CD14-positive monocyte (primary cell): ENCODE measurements around the gene KCNK6. TPM values are rescaled to one million over a fixed set of nuclear protein-coding genes. Genes with fewer than 3 reads are reported as not detected.

Source experiments
- DNase-seq, 3 donors: peaks; one replicate each; pipeline ENCODE4 v3.0.0-alpha.2; 2011 to 2022
- H2AFZ ChIP-seq: 2 replicates; pipeline ENCODE4 v1.6.0; 2012; ENCODE audit warnings: mild to moderate bottlenecking, low read depth, low read length, inconsistent platforms; ENCODE audit not compliant: insufficient read depth, poor library complexity, severe bottlenecking
- H3K27ac ChIP-seq, 2 donors: 1 replicate in 1 of 2; 2 replicates in 1 of 2; pipeline ENCODE4 v1.5.1; 2012 to 2013; ENCODE audit warnings: low read length in 2 of 2, control low read depth in 1 of 2, inconsistent platforms in 1 of 2, low read depth in 1 of 2, mild to moderate bottlenecking in 1 of 2
- H3K27me3 ChIP-seq, 2 donors: one replicate each; pipeline versions ENCODE4 v1.6.0 to v1.6.1; 2011 to 2013; ENCODE audit warnings: low read length in 2 of 2; ENCODE audit not compliant: control insufficient read depth in 2 of 2, insufficient read depth in 2 of 2
- H3K36me3 ChIP-seq, 2 donors: replicated peaks in 1 of 2; 1 replicate in 1 of 2; 2 replicates in 1 of 2; pipeline versions ENCODE4 v1.5.1 to v1.6.1; 2012 to 2013; ENCODE audit warnings: low read length in 2 of 2, control low read depth in 1 of 2, inconsistent platforms in 1 of 2, mild to moderate bottlenecking in 1 of 2; ENCODE audit not compliant: insufficient read depth in 2 of 2, control insufficient read depth in 1 of 2
- H3K4me1 ChIP-seq, 2 donors: 1 replicate in 1 of 2; 2 replicates in 1 of 2; pipeline versions ENCODE4 v1.5.1 to v1.6.1; 2012 to 2013; ENCODE audit warnings: low read length in 2 of 2, control low read depth in 1 of 2, inconsistent platforms in 1 of 2, mild to moderate bottlenecking in 1 of 2, moderate library complexity in 1 of 2; ENCODE audit not compliant: insufficient read depth in 2 of 2, control insufficient read depth in 1 of 2
- H3K4me2 ChIP-seq: replicated peaks from 2 replicates; pipeline ENCODE3; 2012; ENCODE audit warnings: low read length, moderate library complexity, mild to moderate bottlenecking; ENCODE audit not compliant: poor library complexity, severe bottlenecking; ENCODE audit errors: extremely low read depth
- H3K4me3 ChIP-seq, 3 experiments: fragments of 200-600 bp in 1 of 3; sonication (generic) in 1 of 3; replicated peaks in 1 of 3; 1 replicate in 2 of 3; 2 replicates in 1 of 3; pipeline ENCODE4 v1.5.1; 2011 to 2013; ENCODE audit warnings: low read length in 3 of 3, mild to moderate bottlenecking in 3 of 3, control low read depth in 2 of 3, low read depth in 2 of 3, inconsistent platforms in 1 of 3, moderate library complexity in 1 of 3
- H3K79me2 ChIP-seq: 2 replicates; pipeline ENCODE4 v1.6.0; 2012; ENCODE audit warnings: mild to moderate bottlenecking, control low read depth, inconsistent platforms, low read length, moderate library complexity; ENCODE audit not compliant: insufficient read depth
- H3K9ac ChIP-seq: 2 replicates; pipeline ENCODE4 v1.6.0; 2017; ENCODE audit warnings: low read length, mild to moderate bottlenecking; ENCODE audit not compliant: insufficient read depth, poor library complexity, severe bottlenecking
- H3K9me3 ChIP-seq, 2 donors: replicated peaks in 1 of 2; 1 replicate in 1 of 2; 2 replicates in 1 of 2; pipeline versions ENCODE4 v1.5.1 to v1.6.1; 2012 to 2013; ENCODE audit warnings: low read length in 2 of 2, control low read depth in 1 of 2; ENCODE audit not compliant: control insufficient read depth in 1 of 2, insufficient read depth in 1 of 2
- H4K20me1 ChIP-seq: 2 replicates; pipeline ENCODE4 v1.6.0; 2012; ENCODE audit warnings: mild to moderate bottlenecking, low read length, control low read depth, moderate library complexity; ENCODE audit not compliant: insufficient read depth
- H3K27ac Mint-ChIP-seq, 7 donors: one replicate each; pipeline ENCODE4 v1.8.0; 2020; ENCODE audit warnings: mild to moderate bottlenecking in 7 of 7, mixed read lengths in 7 of 7, moderate library complexity in 6 of 7, inconsistent platforms in 2 of 7
- H3K27me3 Mint-ChIP-seq, 3 donors: one replicate each; pipeline ENCODE4 v1.8.0; 2021 to 2022; ENCODE audit warnings: low read depth in 3 of 3, mild to moderate bottlenecking in 3 of 3, mixed read lengths in 3 of 3, moderate library complexity in 3 of 3, inconsistent platforms in 1 of 3
- H3K36me3 Mint-ChIP-seq, 2 donors: one replicate each; pipeline ENCODE4 v1.8.0; 2020; ENCODE audit warnings: mixed read lengths in 2 of 2, inconsistent platforms in 1 of 2, mild to moderate bottlenecking in 1 of 2
- H3K4me1 Mint-ChIP-seq: one replicate; pipeline ENCODE4 v1.8.0; 2020; ENCODE audit warnings: mild to moderate bottlenecking, mixed read lengths
- H3K4me3 Mint-ChIP-seq, 2 donors: one replicate each; pipeline ENCODE4 v1.8.0; 2020; ENCODE audit warnings: mild to moderate bottlenecking in 2 of 2, mixed read lengths in 2 of 2, moderate library complexity in 1 of 2
- H3K9me3 Mint-ChIP-seq, 7 donors: one replicate each; pipeline ENCODE4 v1.8.0; 2020 to 2022; ENCODE audit warnings: mixed read lengths in 7 of 7, mild to moderate bottlenecking in 6 of 7, moderate library complexity in 6 of 7, inconsistent platforms in 2 of 7
- WGBS: methylation state at CpG from one replicate; pipeline ENCODE4 v1.1.5; 2013; ENCODE audit warnings: missing lambda C conversion rate; ENCODE audit not compliant: insufficient coverage; 5-methylcytosine and 5-hydroxymethylcytosine counted together
- intact Hi-C, 2 donors: fragments of 100-400 bp; cut with micrococcal nuclease; formaldehyde crosslinking; loops; one replicate each; pipeline versions ENCODE4 v1.15.0 to v1.15.1; 2023
- polyA plus RNA-seq, 3 donors: library from polyadenylated mRNA; depleted of rRNA in 1 of 3; unstranded in 2 of 3; stranded (reverse) in 1 of 3; fragments of 300-500 nt in 2 of 3; fragments of >200 nt in 1 of 3; fragmentation: Illumina TruSeq in 2 of 3; gene quantifications; 1 replicate in 2 of 3; 2 replicates in 1 of 3; pipeline ENCODE4 v1.2.3, GENCODE V29; 2012 to 2021
- TF ChIP-seq, protein P1 (sequence below): fragments of 200-600 bp; IDR thresholded peaks from one replicate; pipeline ENCODE4 v1.8.0; 2022; ENCODE audit warnings: antibody characterized with exemption, mild to moderate bottlenecking

The KCNK6 gene
- polyA plus RNA-seq, 3 donors = 7.3 to 21.5 (median 8.7) TPM

DNA sequence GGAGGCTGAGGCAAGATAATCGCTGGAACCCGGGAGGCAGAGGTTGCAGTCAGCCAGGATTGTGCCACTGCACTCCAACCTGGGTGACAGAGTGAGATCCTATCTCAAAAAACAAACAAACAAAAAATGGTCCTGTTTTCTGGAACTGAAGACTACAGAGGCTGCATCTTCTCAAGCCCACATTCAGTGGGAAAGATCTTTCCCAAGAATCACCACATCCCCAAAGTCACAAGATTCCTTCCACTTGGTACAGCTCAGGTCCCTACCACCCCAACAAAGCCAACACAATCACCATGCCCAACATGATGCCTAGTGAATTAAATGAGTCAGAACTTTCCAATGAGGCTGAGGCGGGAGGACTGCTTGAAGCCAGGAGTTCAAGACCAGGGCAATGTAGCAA is 31.2 kb downstream of the KCNK6 start:
- Mint-ChIP-seq H3K9me3 (peaks cover 0 to 3% (median 0%) of the 10 kb centered on the region in 7 donors), H3K36me3 (peaks cover 0 to 6% of the 10 kb centered on the region in 2 donors), H3K4me1 (no peaks in the 10 kb centered on the region), H3K4me3 (no peak overlapping the region), H3K27ac (peak overlapping the region in 1 of 7 donors; percentile 20), H3K27me3 (peaks cover 13 to 21% (median 19%) of the 10 kb centered on the region in 3 donors)
- no peak overlapping the region for H3K27ac ChIP-seq
- H3K9ac ChIP-seq = no peak overlapping the region
- no peaks in the 10 kb centered on the region for H3K36me3 ChIP-seq
- H3K9me3 ChIP-seq = no peaks in the 10 kb centered on the region
- no peak for DNase-seq
- no peak overlapping the region for H2AFZ ChIP-seq
- H3K4me2 ChIP-seq = no peak overlapping the region
- no peaks in the 10 kb centered on the region for H3K4me1 ChIP-seq
- intact Hi-C loops = no loop called here
- no peak overlapping the region for H3K4me3 ChIP-seq
- 100% methylated on average over 2 of the region's 3 CpGs for whole genome bisulfite sequencing
- H4K20me1 ChIP-seq = no peaks in the 10 kb centered on the region
- no peaks in the 10 kb centered on the region for H3K79me2 ChIP-seq
- H3K27me3 ChIP-seq = peaks cover 0 to 2% of the 10 kb centered on the region in 2 donors
- TF ChIP-seq, protein P1, sequence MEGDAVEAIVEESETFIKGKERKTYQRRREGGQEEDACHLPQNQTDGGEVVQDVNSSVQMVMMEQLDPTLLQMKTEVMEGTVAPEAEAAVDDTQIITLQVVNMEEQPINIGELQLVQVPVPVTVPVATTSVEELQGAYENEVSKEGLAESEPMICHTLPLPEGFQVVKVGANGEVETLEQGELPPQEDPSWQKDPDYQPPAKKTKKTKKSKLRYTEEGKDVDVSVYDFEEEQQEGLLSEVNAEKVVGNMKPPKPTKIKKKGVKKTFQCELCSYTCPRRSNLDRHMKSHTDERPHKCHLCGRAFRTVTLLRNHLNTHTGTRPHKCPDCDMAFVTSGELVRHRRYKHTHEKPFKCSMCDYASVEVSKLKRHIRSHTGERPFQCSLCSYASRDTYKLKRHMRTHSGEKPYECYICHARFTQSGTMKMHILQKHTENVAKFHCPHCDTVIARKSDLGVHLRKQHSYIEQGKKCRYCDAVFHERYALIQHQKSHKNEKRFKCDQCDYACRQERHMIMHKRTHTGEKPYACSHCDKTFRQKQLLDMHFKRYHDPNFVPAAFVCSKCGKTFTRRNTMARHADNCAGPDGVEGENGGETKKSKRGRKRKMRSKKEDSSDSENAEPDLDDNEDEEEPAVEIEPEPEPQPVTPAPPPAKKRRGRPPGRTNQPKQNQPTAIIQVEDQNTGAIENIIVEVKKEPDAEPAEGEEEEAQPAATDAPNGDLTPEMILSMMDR = no peak

GRCh38 chr19:38351865-38352395 is 32.3 kb downstream of the KCNK6 start:
- Mint-ChIP-seq H3K4me3 (no peak overlapping the region), H3K4me1 (no peaks in the 10 kb centered on the region), H3K36me3 (no peaks in the 10 kb centered on the region), H3K9me3 (peaks cover 0 to 3% (median 0%) of the 10 kb centered on the region in 7 donors), H3K27me3 (peaks cover 13 to 26% (median 21%) of the 10 kb centered on the region in 3 donors), H3K27ac (no peak overlapping the region)
- no peaks in the 10 kb centered on the region for H3K79me2 ChIP-seq
- no peaks in the 10 kb centered on the region for H3K36me3 ChIP-seq
- WGBS = 83% methylated on average over 7 of the region's 9 CpGs
- no peaks in the 10 kb centered on the region for H3K9me3 ChIP-seq
- DNase-seq = no peak
- H3K4me3 ChIP-seq = no peak overlapping the region
- TF ChIP-seq, protein P1 = no peak
- no peak overlapping the region for H3K4me2 ChIP-seq
- no peak overlapping the region for H3K9ac ChIP-seq
- H4K20me1 ChIP-seq = no peaks in the 10 kb centered on the region
- no peak overlapping the region for H2AFZ ChIP-seq
- intact Hi-C loops = no loop called here
- H3K4me1 ChIP-seq = no peaks in the 10 kb centered on the region
- peaks cover 0 to 6% of the 10 kb centered on the region in 2 donors for H3K27me3 ChIP-seq
- H3K27ac ChIP-seq = no peak overlapping the region
